Trophoblast cell (in vitro differentiated cells and primary cell): Measurements from ENCODE around the gene SETDB1.
"Not testable (repeated sequence)": the region's sequence is repeated elsewhere in the genome, so short reads cannot be mapped to it uniquely, and the experiment has no call there.

Experiments
- DNase-seq, 2 donors: peaks; one replicate each; pipeline ENCODE4 v3.0.0-alpha.2; 2016
- H2AFZ ChIP-seq: 2 replicates; pipeline ENCODE4 v1.6.1; 2013; ENCODE audit warnings: low read length, moderate library complexity, mild to moderate bottlenecking; ENCODE audit not compliant: insufficient read depth, poor library complexity
- H2AK5ac ChIP-seq: 2 replicates; pipeline ENCODE4 v1.6.1; 2013; ENCODE audit warnings: mild to moderate bottlenecking, low read length
- H2BK120ac ChIP-seq: 2 replicates; pipeline ENCODE4 v1.6.1; 2013; ENCODE audit warnings: low read length, mild to moderate bottlenecking, moderate library complexity; ENCODE audit not compliant: insufficient read depth, poor library complexity
- H2BK12ac ChIP-seq: 2 replicates; pipeline ENCODE4 v1.6.1; 2013; ENCODE audit warnings: mild to moderate bottlenecking, low read length, moderate library complexity
- H2BK5ac ChIP-seq: 2 replicates; pipeline ENCODE4 v1.6.1; 2013; ENCODE audit warnings: low read length, low read depth, moderate library complexity, mild to moderate bottlenecking; ENCODE audit not compliant: poor library complexity
- H3K14ac ChIP-seq: 2 replicates; pipeline ENCODE4 v1.6.1; 2013; ENCODE audit warnings: mild to moderate bottlenecking, low read length
- H3K18ac ChIP-seq: 2 replicates; pipeline ENCODE4 v1.6.1; 2013; ENCODE audit warnings: mild to moderate bottlenecking, low read length
- H3K23ac ChIP-seq: 2 replicates; pipeline ENCODE4 v1.6.1; 2013; ENCODE audit warnings: low read length
- H3K27ac ChIP-seq: 2 replicates; pipeline ENCODE4 v1.5.1; 2013; ENCODE audit warnings: low read depth, mild to moderate bottlenecking, inconsistent platforms, low read length, moderate library complexity
- H3K27me3 ChIP-seq: 2 replicates; pipeline ENCODE4 v1.6.1; 2013; ENCODE audit warnings: inconsistent platforms, mild to moderate bottlenecking, low read length, moderate library complexity; ENCODE audit not compliant: insufficient read depth
- H3K36me3 ChIP-seq, 2 experiments: 1 replicate in 1 of 2; 2 replicates in 1 of 2; pipeline ENCODE4 v1.6.1; 2013; ENCODE audit warnings: low read length in 2 of 2, mild to moderate bottlenecking in 2 of 2, moderate library complexity in 1 of 2; ENCODE audit not compliant: insufficient read depth in 2 of 2, control insufficient read depth in 1 of 2
- H3K4ac ChIP-seq: 2 replicates; pipeline ENCODE4 v1.6.1; 2013; ENCODE audit warnings: low read depth, mild to moderate bottlenecking, low read length, moderate library complexity
- H3K4me1 ChIP-seq, 2 experiments: 1 replicate in 1 of 2; 2 replicates in 1 of 2; pipeline ENCODE4 v1.6.1; 2013; ENCODE audit warnings: low read length in 2 of 2, mild to moderate bottlenecking in 2 of 2, moderate library complexity in 1 of 2; ENCODE audit not compliant: insufficient read depth in 2 of 2, control insufficient read depth in 1 of 2
- H3K4me2 ChIP-seq: 2 replicates; pipeline ENCODE4 v1.6.1; 2013; ENCODE audit warnings: inconsistent platforms, mild to moderate bottlenecking, low read length, moderate library complexity
- H3K4me3 ChIP-seq: 2 replicates; pipeline ENCODE4 v1.5.1; 2013; ENCODE audit warnings: mild to moderate bottlenecking, low read depth, low read length, inconsistent platforms
- H3K79me1 ChIP-seq: one replicate; pipeline ENCODE4 v1.6.1; 2013; ENCODE audit warnings: low read length
- H3K79me2 ChIP-seq: 2 replicates; pipeline ENCODE4 v1.6.1; 2013; ENCODE audit warnings: low read length, mild to moderate bottlenecking; ENCODE audit not compliant: control insufficient read depth, insufficient read depth, poor library complexity
- H3K9ac ChIP-seq: 2 replicates; pipeline ENCODE4 v1.6.1; 2013; ENCODE audit warnings: mild to moderate bottlenecking, low read length
- H3K9me3 ChIP-seq: 2 replicates; pipeline ENCODE4 v1.6.1; 2013; ENCODE audit warnings: low read depth, mild to moderate bottlenecking, control low read depth, inconsistent platforms, low read length; ENCODE audit not compliant: insufficient read depth
- H4K12ac ChIP-seq: 2 replicates; pipeline ENCODE4 v1.6.1; 2013; ENCODE audit warnings: low read depth, mild to moderate bottlenecking, low read length, moderate library complexity
- H4K8ac ChIP-seq: 2 replicates; pipeline ENCODE4 v1.6.1; 2013; ENCODE audit warnings: low read depth, mild to moderate bottlenecking, low read length, moderate library complexity
- H4K91ac ChIP-seq: one replicate; pipeline ENCODE4 v1.6.1; 2013; ENCODE audit warnings: low read depth, mild to moderate bottlenecking, low read length, moderate library complexity
- WGBS: extraction: QIAGEN DNeasy Blood & Tissue Kit; methylation state at CpG from one replicate; pipeline ENCODE4 v1.1.7; 2013; ENCODE audit warnings: missing lambda C conversion rate; ENCODE audit not compliant: insufficient read length, insufficient coverage; ENCODE audit errors: extremely low coverage; 5-methylcytosine and 5-hydroxymethylcytosine counted together

Gene SETDB1

GRCh38 chr1:150927624-150928023 lies 1.5 kb downstream of the SETDB1 start:
- H2BK5ac ChIP-seq, result no peak overlapping the region

DNA sequence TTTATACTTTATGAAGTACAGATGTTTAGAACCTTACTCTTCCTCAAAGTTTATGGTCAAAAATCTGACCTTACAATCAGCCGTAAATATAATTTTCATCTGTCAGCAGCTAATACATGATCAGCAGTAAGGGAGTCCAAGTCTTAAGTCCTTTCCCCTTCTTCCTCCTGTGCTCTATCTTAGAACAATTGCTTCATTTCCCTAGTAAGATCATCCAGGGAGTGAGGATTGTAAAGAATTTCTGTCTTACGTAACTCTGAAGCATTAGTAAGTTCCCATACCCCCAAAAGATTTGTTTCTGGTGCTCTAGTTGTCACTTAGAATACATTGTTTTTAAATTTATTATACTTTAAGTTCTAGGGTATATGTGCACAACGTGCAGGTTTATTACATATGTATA lies 2.1 kb downstream of the SETDB1 start:
- Histone ChIP-seq H3K9me3 (peaks cover 1% of the 10 kb centered on the region), H3K9ac (no peak overlapping the region), H3K4me3 (no peak overlapping the region), H3K79me1 (peaks cover 3% of the 10 kb centered on the region), H3K23ac (no peak overlapping the region), H3K14ac (no peak overlapping the region), H2AK5ac (no peak overlapping the region), H4K12ac (no peak overlapping the region), H2BK120ac (no peak overlapping the region), H3K79me2 (no peaks in the 10 kb centered on the region), H2BK5ac (no peak overlapping the region), H3K18ac (no peak overlapping the region), H3K36me3 (peaks cover 19 to 22% of the 10 kb centered on the region in 2 experiments), H3K4ac (no peak overlapping the region), H3K27me3 (no peaks in the 10 kb centered on the region), H2BK12ac (no peak overlapping the region), H4K8ac (no peak overlapping the region), H3K4me1 (peaks cover 2 to 3% of the 10 kb centered on the region in 2 experiments), H3K4me2 (no peak overlapping the region), H4K91ac (no peak overlapping the region), H2AFZ (no peak overlapping the region), H3K27ac (no peak overlapping the region)
- WGBS, result no CpG with 5 or more reads among the region's 3 CpGs
- DNase-seq, result no peak

More at GRCh38 chr1:150927624-150928023, 1.5 kb downstream of the SETDB1 start:
- no peak overlapping the region for H3K18ac ChIP-seq
- WGBS, result no CpG with 5 or more reads among the region's 4 CpGs
- no peak for DNase-seq
- no peak overlapping the region for H3K4me2 ChIP-seq
- H3K27me3 ChIP-seq, result no peaks in the 10 kb centered on the region
- H3K14ac ChIP-seq, result no peak overlapping the region
- H4K12ac ChIP-seq, result no peak overlapping the region
- H2AK5ac ChIP-seq, result no peak overlapping the region
- peaks cover 2 to 3% of the 10 kb centered on the region in 2 experiments for H3K4me1 ChIP-seq
- peaks cover 1% of the 10 kb centered on the region for H3K9me3 ChIP-seq
- no peak overlapping the region for H4K8ac ChIP-seq
- no peak overlapping the region for H3K9ac ChIP-seq
- no peak overlapping the region for H2BK12ac ChIP-seq
- no peak overlapping the region for H2BK120ac ChIP-seq
- H4K91ac ChIP-seq, result no peak overlapping the region
- H3K4me3 ChIP-seq, result no peak overlapping the region
- no peak overlapping the region for H3K23ac ChIP-seq
- no peak overlapping the region for H3K27ac ChIP-seq
- H3K79me2 ChIP-seq, result no peaks in the 10 kb centered on the region
- peaks cover 3% of the 10 kb centered on the region for H3K79me1 ChIP-seq
- H3K36me3 ChIP-seq, result peaks cover 15 to 19% of the 10 kb centered on the region in 2 experiments
- no peak overlapping the region for H2AFZ ChIP-seq
- H3K4ac ChIP-seq, result no peak overlapping the region

- not testable (repeated sequence) for H3K79me1 ChIP-seq, H3K79me2 ChIP-seq, H2BK5ac ChIP-seq, H3K27ac ChIP-seq, H2AK5ac ChIP-seq, H3K4ac ChIP-seq, H3K4me3 ChIP-seq, H3K23ac ChIP-seq, H4K12ac ChIP-seq, H2AFZ ChIP-seq, H2BK12ac ChIP-seq, H2BK120ac ChIP-seq, H4K8ac ChIP-seq, H4K91ac ChIP-seq, H3K18ac ChIP-seq, H3K4me1 ChIP-seq, H3K14ac ChIP-seq, H3K9ac ChIP-seq, H3K9me3 ChIP-seq, DNase-seq, H3K27me3 ChIP-seq, H3K4me2 ChIP-seq
- no CpG with 5 or more reads among the region's 6 CpGs for WGBS
- H3K36me3 ChIP-seq, result peaks cover 20 to 22% of the 10 kb centered on the region in 2 experiments
Measured at GRCh38 chr1:150928775-150929174, 2.6 kb downstream of the SETDB1 start.

DNA sequence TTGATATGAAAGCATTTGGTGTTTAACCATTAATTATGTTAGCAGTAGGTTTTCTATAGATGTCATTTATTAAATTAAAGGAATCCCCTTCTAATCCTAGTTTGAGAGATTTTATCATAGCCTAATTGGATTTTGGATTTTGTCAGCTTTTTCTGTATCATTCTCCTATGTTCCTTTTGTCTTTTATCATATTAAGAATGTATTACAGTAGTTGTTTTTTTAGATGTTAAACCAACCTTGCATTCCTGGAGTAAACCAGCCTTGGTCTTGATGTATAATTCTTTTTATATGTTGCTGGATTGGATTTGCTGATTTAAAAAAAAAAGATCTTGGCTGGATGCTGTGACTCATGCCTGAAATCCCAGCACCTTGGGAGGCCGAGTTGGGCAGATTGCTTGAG lies 5.6 kb downstream of the SETDB1 start:
- no peak overlapping the region for H2BK5ac ChIP-seq
- no peak overlapping the region for H3K4ac ChIP-seq
- H3K18ac ChIP-seq, result no peak overlapping the region
- no peak overlapping the region for H4K8ac ChIP-seq
- H3K23ac ChIP-seq, result no peak overlapping the region
- H2AK5ac ChIP-seq, result no peak overlapping the region
- DNase-seq, result no peak
- no peaks in the 10 kb centered on the region for H3K79me1 ChIP-seq
- H4K91ac ChIP-seq, result no peak overlapping the region
- H3K79me2 ChIP-seq, result no peaks in the 10 kb centered on the region
- H3K9me3 ChIP-seq, result no peaks in the 10 kb centered on the region
- H4K12ac ChIP-seq, result no peak overlapping the region
- peaks cover 22 to 26% of the 10 kb centered on the region in 2 experiments for H3K36me3 ChIP-seq
- H2BK12ac ChIP-seq, result no peak overlapping the region
- H2BK120ac ChIP-seq, result no peak overlapping the region
- no peak overlapping the region for H3K4me2 ChIP-seq
- H3K9ac ChIP-seq, result no peak overlapping the region
- H2AFZ ChIP-seq, result no peak overlapping the region
- H3K27me3 ChIP-seq, result no peaks in the 10 kb centered on the region
- peaks cover 2 to 3% of the 10 kb centered on the region in 2 experiments for H3K4me1 ChIP-seq
- H3K27ac ChIP-seq, result no peak overlapping the region
- no peak overlapping the region for H3K4me3 ChIP-seq
- no CpG with 5 or more reads among the region's 1 CpG for WGBS
- no peak overlapping the region for H3K14ac ChIP-seq
